K562 (cell line): ENCODE measurements around the gene BNC2. TPM values are rescaled to one million over a fixed set of nuclear protein-coding genes. Genes with fewer than 3 reads are reported as not detected.

Experiments used
- ATAC-seq: fragments of 200-7000 bp; cut with Tn5 transposase; 3 replicates; pipeline ENCODE4 v1.9.1; 2020; ENCODE audit warnings: moderate library complexity
- BruUV-seq: library from RNA; stranded (reverse); fragments of 400-500 nt; replicated peaks from 2 replicates; lab custom pipeline; 2021; lab: Mats Ljungman, UMichigan
- CTCF ChIA-PET: fragments of 300-600 bp; formaldehyde crosslinking; extraction: SDS; loops from one replicate; lab custom pipeline; 2021; ENCODE audit warnings: low intra/inter-chr PET ratio; lab: Yijun Ruan, JAX
- POLR2A ChIA-PET: fragments of 300-600, 350-650 bp; sonication (Branson Sonifier 250); formaldehyde crosslinking; extraction: SDS; loops from one replicate; lab custom pipeline; 2021; ENCODE audit warnings: antibody characterized with exemption, inconsistent platforms; lab: Yijun Ruan, JAX
- DNase-seq, 4 experiments: peaks; one replicate each; pipeline versions ENCODE4 v3.0.0 to v3.0.0-alpha.2; 2011 to 2018; ENCODE audit warnings: low spot score in 3 of 4, mixed read lengths in 3 of 4; ENCODE audit errors: extremely low read depth in 1 of 4
- FAIRE-seq: peaks from 2 replicates; lab custom pipeline; 2011; peaks lifted over from hg19 to GRCh38; lab: Jason Lieb, UNC
- H2AFZ ChIP-seq: 2 replicates; pipeline ENCODE4 v1.6.0; 2011; ENCODE audit warnings: low read depth, low read length, control low read depth, inconsistent platforms
- H3K27ac ChIP-seq: fragments of 200-600 bp; 3 replicates; pipeline ENCODE4 v1.8.0; 2011; ENCODE audit warnings: low read depth, mild to moderate bottlenecking, control low read depth, inconsistent platforms, low read length, moderate library complexity, mixed read lengths; ENCODE audit errors: extremely low read depth
- H3K27me3 ChIP-seq, 2 experiments: fragments of 300-600 bp in 1 of 2; 2 replicates in 1 of 2; 3 replicates in 1 of 2; pipeline versions ENCODE4 v1.6.0 to v1.8.0; 2011; ENCODE audit warnings: inconsistent platforms in 2 of 2, low read length in 2 of 2, mild to moderate bottlenecking in 1 of 2, mixed read lengths in 1 of 2, moderate library complexity in 1 of 2; ENCODE audit not compliant: control insufficient read depth in 2 of 2, insufficient read depth in 2 of 2
- H3K36me3 ChIP-seq: fragments of 300-600 bp; 3 replicates; pipeline ENCODE4 v1.8.0; 2011; ENCODE audit warnings: mild to moderate bottlenecking, low read length, inconsistent platforms; ENCODE audit not compliant: control insufficient read depth, insufficient read depth
- H3K4me1 ChIP-seq, 2 experiments: fragments of 200-600 bp in 1 of 2; replicated peaks in 1 of 2; 2 replicates in 1 of 2; 3 replicates in 1 of 2; pipeline versions ENCODE4 v1.5.1 to v1.8.0; 2011; ENCODE audit warnings: inconsistent platforms in 2 of 2, low read length in 2 of 2, mild to moderate bottlenecking in 1 of 2, mixed read lengths in 1 of 2, moderate library complexity in 1 of 2; ENCODE audit not compliant: control insufficient read depth in 2 of 2, insufficient read depth in 2 of 2
- H3K4me2 ChIP-seq: 2 replicates; pipeline ENCODE4 v1.6.1; 2011; ENCODE audit warnings: low read length, control low read depth, inconsistent platforms, mixed read lengths; ENCODE audit not compliant: insufficient read depth
- H3K4me3 ChIP-seq: fragments of 200-600 bp; sonication (generic), shearing (Covaris generic); 2 replicates; pipeline ENCODE4 v1.5.1; 2016; ENCODE audit warnings: control low read depth, inconsistent platforms
- H3K79me2 ChIP-seq: fragments of 200-600 bp; 3 replicates; pipeline ENCODE4 v1.8.0; 2011; ENCODE audit warnings: low read length, inconsistent platforms; ENCODE audit not compliant: control insufficient read depth, insufficient read depth
- H3K9ac ChIP-seq, 2 experiments: 2 replicates each; pipeline versions ENCODE4 v1.6.0 to v1.6.1; 2011; ENCODE audit warnings: low read depth in 2 of 2, low read length in 2 of 2, control low read depth in 1 of 2, inconsistent platforms in 1 of 2, mild to moderate bottlenecking in 1 of 2, mixed read lengths in 1 of 2; ENCODE audit not compliant: insufficient read depth in 1 of 2
- H3K9me1 ChIP-seq: one replicate; pipeline ENCODE4 v1.6.0; 2011; ENCODE audit warnings: inconsistent platforms, mild to moderate bottlenecking, low read length, moderate library complexity; ENCODE audit not compliant: control insufficient read depth, insufficient read depth
- H3K9me3 ChIP-seq: replicated peaks from 2 replicates; pipeline ENCODE4 v1.5.1; 2011; ENCODE audit warnings: low read depth, low read length, inconsistent platforms; ENCODE audit not compliant: control insufficient read depth, insufficient read depth
- H4K20me1 ChIP-seq: replicated peaks from 2 replicates; pipeline ENCODE4 v1.6.1; 2011; ENCODE audit warnings: low read length, inconsistent platforms, mixed read lengths; ENCODE audit not compliant: control insufficient read depth, insufficient read depth
- C11orf30 ChIP-seq: fragments of 450-650 bp; IDR thresholded peaks from 2 replicates; pipeline ENCODE4 v1.6.1; 2016; ENCODE audit warnings: low read depth, mild to moderate bottlenecking
- MAFK ChIP-seq: IDR thresholded peaks from 2 replicates; pipeline ENCODE4 v1.6.1; 2011; ENCODE audit warnings: low read length, improper control_type of control experiment
- SRSF7 ChIP-seq: fragments of 200-400 bp; formaldehyde crosslinking; optimal IDR thresholded peaks from 2 replicates; pipeline ENCODE3; 2017; ENCODE audit warnings: mild to moderate bottlenecking, low read depth, low read length
- TRIM25 ChIP-seq: fragments of 450-650 bp; IDR thresholded peaks from 2 replicates; pipeline ENCODE4 v1.7.0; 2016; ENCODE audit warnings: borderline replicate concordance
- ZNF316 ChIP-seq: fragments of 450-650 bp; IDR thresholded peaks from 2 replicates; pipeline ENCODE4 v1.6.1; 2016
- ZNF512 ChIP-seq: IDR thresholded peaks from 2 replicates; pipeline ENCODE4 v1.6.1; 2016; ENCODE audit warnings: missing genetic modification characterization, missing compliant biosample characterization
- WGBS: fragments of 100-300 bp; shearing (Covaris generic); methylation state at CpG from one replicate; pipeline ENCODE4 v1.1.6; 2016; ENCODE audit warnings: low coverage, mixed read lengths; ENCODE audit not compliant: insufficient coverage; ENCODE audit errors: missing lambda C conversion rate; 5-methylcytosine and 5-hydroxymethylcytosine counted together
- in situ Hi-C: fragments of 300-500 bp; cut with MboI; formaldehyde crosslinking; loops from 4 replicates; pipeline ENCODE4 v1.15.0; 2018; ENCODE audit warnings: inconsistent platforms, mixed read lengths
- intact Hi-C: fragments of 100-400 bp; cut with micrococcal nuclease; formaldehyde crosslinking; loops from 2 replicates; pipeline ENCODE4 v1.14.2; 2022
- polyA plus RNA-seq, 8 experiments: library from polyadenylated mRNA; depleted of rRNA in 4 of 8; stranded (reverse) in 5 of 8; unstranded in 3 of 8; fragments of >200 nt; fragmentation: Nextera tagmentation in 2 of 8; fragmentation: Illumina TruSeq in 1 of 8; extraction: Ambion mirVana in 2 of 8; extraction: Trizol in 1 of 8; gene quantifications; 2 replicates each; pipeline versions ENCODE4 v1.2.1 to v1.2.3, GENCODE V29; 2011 to 2014; ENCODE audit warnings: inconsistent platforms in 1 of 8, missing spikeins in 1 of 8
- total RNA-seq, 7 experiments: library from RNA; depleted of rRNA in 6 of 7; stranded (reverse); fragments of >200 nt in 6 of 7; fragmentation: Illumina TruSeq in 2 of 7; extraction: Trizol in 2 of 7; gene quantifications; 2 replicates each; pipeline versions ENCODE4 v1.2.1 to v1.2.3, GENCODE V29; 2011 to 2021; ENCODE audit warnings: low replicate concordance in 1 of 7
- TF ChIP-seq, protein P1 (sequence below), 2 experiments: IDR thresholded peaks in 1 of 2; conservative IDR thresholded peaks in 1 of 2; 2 replicates each; pipeline ENCODE4 v1.6.1; 2016; ENCODE audit warnings: low read depth in 2 of 2, mild to moderate bottlenecking in 1 of 2, missing compliant biosample characterization in 1 of 2, missing genetic modification characterization in 1 of 2, moderate library complexity in 1 of 2

BNC2 gene
- total and polyA plus RNA-seq, 9 of the 15 experiments (the other 6 are each of a cell fraction or from before 2014, with no cell fraction given), result not detected

GRCh38 chr9:16709924-16710323, 160.5 kb downstream of the BNC2 start (continued):
- TF ChIP-seq TRIM25 (no peak), ZNF512 (tag) (no peak)

DNA sequence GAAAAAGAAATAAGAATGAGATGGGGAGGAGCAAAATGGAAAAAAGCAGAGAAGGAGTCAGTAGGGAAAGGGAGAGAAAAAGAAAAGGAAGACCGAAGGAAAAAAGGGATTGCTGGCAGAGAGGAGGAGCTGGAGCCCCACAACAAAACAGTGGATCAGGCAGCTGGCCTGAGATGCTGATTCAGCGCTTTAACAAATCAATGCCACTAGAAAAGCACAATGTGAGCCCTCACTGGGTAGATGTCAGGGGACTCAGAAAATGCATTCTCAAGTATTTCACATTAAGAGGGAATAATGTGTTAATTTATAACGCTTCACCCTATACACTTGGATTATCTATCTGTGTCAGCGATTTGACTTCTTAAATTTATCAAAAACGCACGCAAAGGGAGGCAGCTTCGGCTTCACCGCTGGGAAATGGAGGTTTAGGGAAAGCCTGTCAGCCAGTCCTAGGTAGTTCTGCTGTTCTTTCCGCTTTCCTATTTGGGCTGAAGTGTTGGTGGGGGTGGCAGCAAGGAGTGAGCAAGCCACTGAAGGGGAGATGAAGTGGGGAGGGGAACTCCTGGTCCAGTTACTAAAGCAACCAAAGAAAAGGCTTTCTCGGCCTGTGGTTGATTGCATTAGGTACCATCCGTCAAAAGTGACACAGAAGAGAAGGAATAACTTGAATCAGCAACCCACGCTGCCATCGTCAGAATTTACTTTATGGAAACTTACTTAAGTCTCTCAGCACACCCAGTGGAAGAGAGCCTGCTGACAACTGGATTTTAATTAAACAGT, 161.6 kb downstream of the BNC2 start:
- H3K36me3 ChIP-seq, result no peaks in the 10 kb centered on the region
- no peak overlapping the region for H3K4me3 ChIP-seq
- ChIA-PET CTCF (no interaction called here), POLR2A (no interaction called here)
- no peak for DNase-seq
- FAIRE-seq, result no peak
- no peak for ATAC-seq
- in situ Hi-C loops (no loop called here), intact Hi-C loops (no loop called here)
- no peak overlapping the region for H3K4me2 ChIP-seq
- H3K9me1 ChIP-seq, result no peaks in the 10 kb centered on the region
- no TSS peak for BruUV-seq
- no peaks in the 10 kb centered on the region for H4K20me1 ChIP-seq
- no peak overlapping the region for H3K9ac ChIP-seq
- H3K4me1 ChIP-seq, result no peaks in the 10 kb centered on the region
- H3K9me3 ChIP-seq, result no peaks in the 10 kb centered on the region
- H3K27me3 ChIP-seq, result no peaks in the 10 kb centered on the region
- TF ChIP-seq MAFK (0 out of 2 replicates have a peak, but pooled peaks have one; percentile 22), ZNF316 (0 out of 2 replicates have a peak, but pooled peaks have one; percentile 14), C11orf30 (peak; percentile 28; the same call in 1 of the 2 replicates), SRSF7 (no peak)
- TF ChIP-seq, protein P1, sequence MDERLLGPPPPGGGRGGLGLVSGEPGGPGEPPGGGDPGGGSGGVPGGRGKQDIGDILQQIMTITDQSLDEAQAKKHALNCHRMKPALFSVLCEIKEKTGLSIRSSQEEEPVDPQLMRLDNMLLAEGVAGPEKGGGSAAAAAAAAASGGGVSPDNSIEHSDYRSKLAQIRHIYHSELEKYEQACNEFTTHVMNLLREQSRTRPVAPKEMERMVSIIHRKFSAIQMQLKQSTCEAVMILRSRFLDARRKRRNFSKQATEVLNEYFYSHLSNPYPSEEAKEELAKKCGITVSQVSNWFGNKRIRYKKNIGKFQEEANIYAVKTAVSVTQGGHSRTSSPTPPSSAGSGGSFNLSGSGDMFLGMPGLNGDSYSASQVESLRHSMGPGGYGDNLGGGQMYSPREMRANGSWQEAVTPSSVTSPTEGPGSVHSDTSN (CRISPR knock-in tag; IDR thresholded peaks at IDR 0.05; ENCODE audit: low read depth), result no peak
- TF ChIP-seq, protein P1 (tag; conservative IDR thresholded peaks at IDR 0.05; ENCODE audit: low read depth), result no peak
- H3K79me2 ChIP-seq, result no peaks in the 10 kb centered on the region
- no peak overlapping the region for H2AFZ ChIP-seq
- H3K27ac ChIP-seq, result no peak overlapping the region
- WGBS, result 4% methylated on average over 9 of the region's 13 CpGs
